GM21447 (cell line): ENCODE data around the gene RIC3.

Source experiments
- ATAC-seq: cut with Tn5 transposase; IDR thresholded peaks from one replicate; pipeline ENCODE4 v1.9.1; 2021; ENCODE audit not compliant: unreplicated experiment

RIC3 gene

DNA sequence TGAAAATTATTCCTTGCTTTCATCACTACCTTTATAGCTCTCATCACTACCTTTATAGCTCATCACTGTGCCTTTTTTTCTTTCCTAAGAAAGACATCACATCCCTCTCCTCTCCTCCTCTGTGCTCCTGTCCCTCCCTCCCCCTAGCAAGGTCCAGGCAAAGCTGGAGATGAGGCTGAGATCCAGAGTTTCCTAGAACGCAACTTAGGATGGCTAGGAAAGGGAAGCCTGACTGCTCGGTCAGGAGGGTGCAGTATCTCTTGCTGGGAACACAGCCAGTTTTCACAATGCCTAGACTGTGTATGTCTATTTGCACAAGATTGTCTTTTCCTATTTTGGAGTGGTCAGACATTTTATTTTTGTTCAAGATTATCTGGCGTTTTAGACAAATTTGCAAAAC is 63.2 kb downstream of the RIC3 start:
- no peak for ATAC-seq

DNA sequence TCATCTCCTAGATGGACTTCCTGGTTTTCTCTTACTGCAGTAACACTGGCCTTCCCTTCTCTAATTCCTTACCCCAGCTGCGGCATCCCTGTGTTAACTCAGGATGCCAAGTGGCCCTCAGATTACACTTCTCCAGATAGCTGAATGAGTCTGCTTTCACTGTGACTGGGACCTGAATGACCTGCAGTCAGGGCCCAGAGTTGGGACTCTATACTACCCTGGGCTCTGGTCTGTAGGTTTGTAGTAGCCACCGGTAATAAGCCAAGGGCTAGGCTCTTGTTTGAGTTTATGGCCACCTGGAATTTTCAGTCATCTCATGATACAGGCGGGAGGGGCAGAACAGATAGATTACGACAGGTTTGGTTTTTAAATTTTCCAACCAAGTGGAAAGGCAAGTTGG is 63.7 kb downstream of the RIC3 start:
- no peak for ATAC-seq

DNA sequence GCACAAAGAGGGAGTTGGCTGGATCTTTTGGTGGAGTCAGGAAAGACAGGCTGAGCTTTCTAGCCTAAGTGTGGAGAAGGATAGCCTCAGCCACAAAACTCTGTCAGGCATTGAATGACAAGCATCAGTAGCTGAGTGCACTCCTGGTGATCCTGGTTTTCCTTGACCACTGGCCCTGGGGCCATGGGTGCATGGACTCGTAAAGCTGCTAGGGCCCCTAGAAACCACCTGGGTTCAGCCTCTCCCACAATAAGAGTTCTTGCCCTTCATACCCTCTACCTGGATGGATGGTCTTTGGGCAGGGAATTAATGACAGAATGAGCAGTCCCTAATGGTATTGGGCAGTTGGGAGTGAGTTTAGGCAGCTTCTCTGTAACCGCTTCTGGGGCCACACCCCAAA is 64.9 kb downstream of the RIC3 start:
- ATAC-seq = no peak

DNA sequence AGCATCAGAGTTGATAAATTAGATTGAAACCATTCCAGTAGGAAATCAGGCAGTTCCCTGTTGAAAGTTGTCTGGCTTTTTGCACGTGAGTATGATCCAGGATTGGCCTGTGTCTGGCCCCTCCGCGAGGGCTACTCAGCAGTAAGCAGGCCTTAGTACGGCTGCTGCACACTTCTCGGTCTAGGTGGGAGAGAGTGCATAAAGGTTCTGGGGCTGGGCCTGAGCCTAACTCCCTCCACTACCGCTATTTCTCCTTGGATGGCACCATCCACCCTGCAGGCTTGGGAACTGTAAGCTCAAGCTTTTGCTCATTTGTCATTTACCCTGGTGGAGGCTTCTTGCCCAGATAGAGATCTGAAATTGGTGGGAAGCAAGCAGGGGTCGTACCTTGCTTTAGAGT is 65.9 kb downstream of the RIC3 start:
- no peak for ATAC-seq

DNA sequence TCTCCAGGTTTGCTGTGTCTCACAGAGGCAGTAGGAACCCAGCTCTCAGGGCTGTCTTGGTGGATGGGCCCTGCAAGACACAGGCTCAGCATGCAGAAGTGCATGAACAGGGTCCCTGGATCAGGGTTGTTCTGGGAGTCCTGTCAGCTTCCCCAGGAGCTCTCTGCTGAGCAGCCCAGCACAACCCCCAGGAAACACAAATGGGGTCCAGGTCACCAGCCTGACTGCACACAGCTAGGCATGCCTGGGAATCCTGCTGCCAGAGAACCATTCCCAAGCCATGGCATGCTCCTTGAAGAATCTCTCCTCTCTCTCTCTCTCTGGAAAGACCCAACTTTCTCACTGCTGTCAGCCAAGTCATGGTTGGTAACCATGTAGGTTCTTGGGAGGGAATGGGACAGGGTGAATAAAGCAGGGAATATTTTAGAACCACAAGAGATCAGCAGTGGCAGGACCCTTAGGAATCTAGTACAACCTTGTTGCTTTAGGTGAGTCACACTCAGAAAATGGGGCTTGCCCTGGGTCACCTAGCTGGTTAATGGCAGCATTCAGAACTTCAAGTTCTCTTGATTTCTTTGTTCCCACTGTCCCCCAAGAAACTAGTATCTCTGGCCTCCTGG is 66.4 kb downstream of the RIC3 start:
- no peak for ATAC-seq

DNA sequence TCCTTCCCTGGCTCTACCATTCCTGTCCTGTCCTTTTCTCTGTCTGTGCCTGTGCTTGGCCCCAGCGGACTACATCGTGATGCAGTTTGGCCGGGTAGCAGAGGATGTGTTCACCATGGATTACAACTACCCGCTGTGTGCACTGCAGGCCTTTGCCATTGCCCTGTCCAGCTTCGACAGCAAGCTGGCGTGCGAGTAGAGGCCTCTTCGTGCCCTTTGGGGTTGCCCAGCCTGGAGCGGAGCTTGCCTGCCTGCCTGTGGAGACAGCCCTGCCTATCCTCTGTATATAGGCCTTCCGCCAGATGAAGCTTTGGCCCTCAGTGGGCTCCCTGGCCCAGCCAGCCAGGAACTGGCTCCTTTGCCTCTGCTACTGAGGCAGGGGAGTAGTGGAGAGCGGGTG is 67.4 kb downstream of the RIC3 start:
- no peak for ATAC-seq

DNA sequence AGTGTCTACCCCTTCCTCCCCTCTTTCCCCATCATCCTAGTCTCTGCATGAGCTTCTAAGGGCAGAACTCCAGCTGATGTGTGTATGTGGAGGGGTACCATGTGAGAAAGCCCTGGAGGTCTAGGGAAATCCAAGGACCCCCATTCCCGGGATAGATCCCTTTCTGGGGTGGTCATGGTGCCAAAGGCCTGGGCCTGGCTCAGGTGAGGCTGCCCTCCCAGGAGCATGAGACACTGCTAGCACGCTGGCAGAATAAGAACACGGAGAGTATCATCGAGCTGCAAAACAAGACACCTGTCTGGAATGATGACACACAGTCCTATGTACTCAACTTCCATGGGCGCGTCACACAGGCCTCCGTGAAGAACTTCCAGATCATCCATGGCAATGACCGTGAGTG is 68.2 kb downstream of the RIC3 start:
- ATAC-seq = no peak

DNA sequence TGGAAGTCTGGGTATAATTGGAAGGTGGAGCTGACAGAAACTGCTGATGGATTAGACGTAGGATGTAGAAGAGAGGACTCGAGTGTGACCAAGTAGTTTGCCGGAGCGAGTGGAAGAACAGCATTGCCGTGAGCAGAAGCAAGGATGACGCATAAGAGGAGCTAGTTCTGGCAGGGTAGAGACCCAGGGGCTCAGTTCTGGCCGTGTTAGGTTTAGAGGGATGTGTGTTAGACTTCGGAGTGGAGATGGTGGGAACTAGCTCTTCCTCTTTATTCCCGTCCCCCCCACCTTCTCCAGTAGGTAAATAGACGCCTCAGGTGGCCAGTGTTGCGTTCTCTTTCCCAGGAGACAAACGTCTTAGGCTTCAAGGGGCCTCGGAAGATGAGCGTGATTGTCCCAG is 68.7 kb downstream of the RIC3 start:
- ATAC-seq = no peak

DNA sequence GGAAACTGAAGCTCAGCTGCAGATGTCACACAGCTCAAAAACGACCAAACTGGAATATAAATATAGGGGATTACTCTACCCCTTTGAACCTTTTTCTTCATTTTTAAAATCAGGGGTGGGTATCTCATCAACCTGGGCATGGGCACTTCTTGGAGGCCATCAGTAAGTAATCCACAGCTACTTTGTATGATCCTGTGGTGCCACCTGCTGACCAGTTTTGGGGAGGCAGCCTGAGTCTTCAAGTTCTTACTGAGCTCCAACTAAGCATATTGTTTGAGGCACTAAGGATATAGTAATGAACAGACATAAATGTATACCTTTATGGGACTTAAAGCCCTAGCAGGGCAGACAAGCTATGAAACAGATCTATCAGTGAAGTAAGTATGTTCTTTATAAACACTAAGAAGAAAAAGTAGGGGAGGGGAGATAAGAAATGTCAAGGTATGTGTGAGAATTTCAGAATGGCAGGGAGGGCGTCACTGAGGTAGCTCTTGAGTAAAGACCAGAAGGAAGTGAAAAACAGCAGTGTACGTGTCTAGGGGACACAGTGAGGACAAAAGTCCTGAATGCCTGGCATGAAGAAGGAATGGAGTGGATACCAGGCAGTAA is 69.4 kb downstream of the RIC3 start:
- ATAC-seq = no peak

DNA sequence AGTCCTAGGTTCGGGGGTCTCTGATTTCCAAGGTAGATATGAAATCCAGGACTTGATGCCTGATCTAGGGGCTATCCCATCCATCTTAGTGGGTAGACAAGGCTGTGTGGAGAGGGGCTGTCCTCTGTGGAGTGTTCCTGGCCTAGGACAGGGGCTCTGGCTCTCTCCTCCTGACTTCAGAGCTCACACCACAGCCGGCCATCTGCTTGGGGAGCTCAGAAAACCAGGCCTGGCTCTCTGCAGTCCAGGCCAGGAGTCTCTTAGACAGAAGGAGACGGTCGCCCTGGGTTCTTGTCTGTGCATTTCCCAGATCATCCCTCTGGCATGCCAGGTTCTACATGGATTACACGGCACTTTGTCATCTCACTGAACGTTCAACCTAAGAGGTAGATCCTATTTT is 69.9 kb downstream of the RIC3 start:
- no peak for ATAC-seq

DNA sequence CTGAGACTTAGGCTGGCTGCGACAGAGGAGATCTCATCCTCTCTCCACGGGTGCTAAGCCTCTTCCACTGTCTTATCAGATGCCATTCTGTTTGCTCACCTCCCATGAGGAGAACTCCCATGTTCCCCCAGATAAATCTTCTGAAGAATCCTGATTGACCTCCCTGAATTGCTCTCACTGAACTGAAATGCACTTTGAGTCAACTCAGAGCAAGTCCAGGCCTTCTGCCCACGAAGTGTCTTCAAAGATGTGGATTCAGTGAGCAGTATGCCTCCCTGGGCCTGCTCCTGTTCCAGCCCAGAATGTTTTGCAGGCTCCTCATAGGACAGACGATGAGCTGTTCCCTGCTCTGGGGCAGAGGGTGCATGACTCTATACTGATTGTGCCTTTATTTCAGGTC is 70.5 kb downstream of the RIC3 start:
- no peak for ATAC-seq

DNA sequence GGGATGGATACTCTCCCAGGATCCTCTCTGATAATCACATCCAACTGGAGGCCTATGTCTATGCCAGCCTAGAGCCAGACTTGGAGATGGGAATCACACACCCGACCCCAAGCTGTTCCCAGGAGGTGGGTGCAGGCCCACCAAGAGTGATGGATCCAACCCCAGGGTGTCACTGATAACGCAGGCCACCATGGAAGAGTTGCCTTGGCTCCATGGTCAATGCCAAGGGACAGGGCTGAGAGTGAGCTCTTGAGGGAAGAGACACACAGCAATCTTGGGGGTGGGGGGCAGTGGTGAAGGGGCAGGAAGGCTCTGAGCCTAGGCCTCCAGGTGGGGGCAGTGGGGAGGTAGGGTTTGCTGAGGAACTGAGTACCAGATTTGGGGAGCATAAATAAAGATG is 70.9 kb downstream of the RIC3 start:
- no peak for ATAC-seq

DNA sequence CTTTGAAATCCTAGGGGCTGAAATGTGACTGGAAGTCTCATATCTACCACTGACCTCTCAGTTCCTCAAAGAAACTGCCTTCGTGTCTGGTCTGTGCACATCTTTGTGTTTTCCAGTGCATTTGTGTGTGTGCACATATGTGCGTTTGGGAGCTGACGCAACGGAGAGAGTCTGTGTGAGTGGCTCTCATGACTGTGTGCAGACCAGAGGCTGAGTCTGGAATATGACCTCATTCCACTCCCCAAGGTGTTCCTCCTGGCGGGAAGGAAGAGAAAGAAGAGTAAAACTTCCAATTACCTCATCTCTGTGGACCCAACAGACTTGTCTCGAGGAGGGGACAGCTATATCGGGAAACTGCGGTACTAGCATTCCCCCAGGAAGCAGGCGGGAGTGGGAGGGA is 71.4 kb downstream of the RIC3 start:
- no peak for ATAC-seq

DNA sequence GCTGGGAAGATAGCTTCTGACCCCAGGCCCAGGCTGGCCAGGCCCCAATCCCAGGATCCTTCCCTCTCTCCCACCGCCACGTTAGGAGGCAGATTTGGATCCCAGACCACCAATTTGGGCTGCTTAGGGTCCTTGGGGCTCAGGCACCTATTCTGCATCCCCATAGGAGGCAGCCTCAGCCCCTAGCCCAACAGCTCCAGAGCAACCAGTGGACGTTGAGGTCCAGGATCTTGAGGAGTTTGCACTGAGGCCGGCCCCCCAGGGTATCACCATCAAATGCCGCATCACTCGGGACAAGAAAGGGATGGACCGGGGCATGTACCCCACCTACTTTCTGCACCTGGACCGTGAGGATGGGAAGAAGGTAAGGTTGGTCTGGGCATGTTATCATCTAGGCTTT is 71.8 kb downstream of the RIC3 start:
- ATAC-seq = no peak

DNA sequence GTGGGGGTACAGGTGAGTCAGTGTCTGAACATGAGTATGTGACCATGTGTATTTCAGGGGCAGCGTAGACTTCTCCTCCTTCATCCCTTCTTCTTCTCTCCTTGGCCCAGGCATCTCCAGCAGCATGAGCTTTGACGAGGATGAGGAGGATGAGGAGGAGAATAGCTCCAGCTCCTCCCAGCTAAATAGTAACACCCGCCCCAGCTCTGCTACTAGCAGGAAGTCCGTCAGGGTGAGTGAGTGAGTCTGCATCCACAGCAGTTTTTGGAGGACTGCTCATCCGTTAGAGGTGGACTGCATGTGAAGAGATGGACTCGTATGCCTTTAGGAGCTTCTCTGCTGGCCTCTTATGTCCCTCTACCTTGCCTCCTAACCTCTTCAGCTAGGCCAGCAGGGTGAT is 72.2 kb downstream of the RIC3 start:
- no peak for ATAC-seq

DNA sequence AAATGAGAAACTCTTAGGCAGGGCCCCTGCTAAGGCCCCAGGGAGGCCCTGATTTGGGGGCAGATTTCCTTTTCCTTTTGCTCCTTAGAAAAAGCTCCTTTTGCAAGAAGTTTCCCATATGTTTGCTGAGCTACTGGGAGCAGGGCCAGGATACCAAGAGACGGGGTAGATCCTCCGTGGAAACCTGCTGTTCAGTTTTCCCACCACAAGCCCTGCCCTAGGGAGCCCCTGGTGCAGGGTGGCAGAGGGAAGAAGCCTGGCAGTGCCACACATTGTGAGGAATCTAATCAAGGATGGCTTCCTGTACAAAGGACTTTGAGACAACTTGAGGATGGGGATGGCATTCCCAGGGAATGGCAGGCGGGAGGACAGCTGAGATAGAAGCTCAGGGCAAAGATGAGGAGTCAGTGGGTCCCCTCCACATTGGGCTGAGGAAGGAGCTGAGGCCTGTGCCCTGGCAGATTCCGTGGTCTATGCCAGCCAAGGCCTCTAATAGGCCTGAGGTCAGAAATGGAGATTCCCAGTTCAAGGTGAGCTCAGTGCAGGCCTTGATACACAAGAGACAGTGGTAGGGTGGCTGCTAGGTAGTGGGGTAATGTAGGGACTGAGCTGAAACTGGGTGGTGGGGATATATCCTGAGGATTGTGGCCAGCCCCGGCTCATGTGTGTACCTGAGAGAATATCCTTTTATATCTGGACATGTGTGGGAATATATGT is 72.9 kb downstream of the RIC3 start:
- ATAC-seq = no peak

DNA sequence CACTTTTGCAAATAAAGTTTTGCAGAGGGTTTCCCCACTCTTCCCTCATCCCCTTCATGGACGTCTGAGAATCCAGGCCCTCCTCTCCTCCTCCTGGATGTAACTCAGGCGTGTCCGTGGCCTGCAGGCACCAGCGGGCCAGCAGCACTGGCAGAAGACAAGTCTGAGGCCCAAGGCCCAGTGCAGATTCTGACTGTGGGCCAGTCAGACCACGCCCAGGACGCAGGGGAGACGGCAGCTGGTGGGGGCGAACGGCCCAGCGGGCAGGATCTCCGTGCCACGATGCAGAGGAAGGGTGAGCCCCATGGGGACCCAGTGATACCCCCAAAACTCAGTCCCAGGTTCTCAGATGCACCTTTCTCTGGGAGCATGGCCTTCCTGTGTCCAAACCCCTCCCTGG is 73.5 kb downstream of the RIC3 start:
- ATAC-seq = no peak

DNA sequence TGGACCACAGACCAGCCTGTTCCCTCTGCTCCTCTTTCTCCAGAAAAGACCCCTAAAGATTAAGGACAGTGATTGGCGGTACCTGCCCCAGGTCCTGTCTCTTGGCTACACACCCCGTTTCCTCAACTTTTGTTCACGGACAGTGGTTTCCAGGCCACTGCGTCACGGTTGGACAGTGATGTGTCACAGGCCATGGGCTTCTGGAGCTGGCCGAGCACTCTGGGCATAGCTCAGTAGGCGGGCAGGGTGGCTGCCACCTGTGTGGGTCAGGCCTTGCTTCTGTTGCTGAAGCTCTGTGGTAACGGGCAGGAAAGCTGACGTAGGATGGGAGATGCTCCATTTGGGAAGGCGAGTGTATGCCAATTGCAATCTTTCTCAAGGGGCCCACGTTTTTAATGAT is 74.2 kb downstream of the RIC3 start:
- no peak for ATAC-seq

DNA sequence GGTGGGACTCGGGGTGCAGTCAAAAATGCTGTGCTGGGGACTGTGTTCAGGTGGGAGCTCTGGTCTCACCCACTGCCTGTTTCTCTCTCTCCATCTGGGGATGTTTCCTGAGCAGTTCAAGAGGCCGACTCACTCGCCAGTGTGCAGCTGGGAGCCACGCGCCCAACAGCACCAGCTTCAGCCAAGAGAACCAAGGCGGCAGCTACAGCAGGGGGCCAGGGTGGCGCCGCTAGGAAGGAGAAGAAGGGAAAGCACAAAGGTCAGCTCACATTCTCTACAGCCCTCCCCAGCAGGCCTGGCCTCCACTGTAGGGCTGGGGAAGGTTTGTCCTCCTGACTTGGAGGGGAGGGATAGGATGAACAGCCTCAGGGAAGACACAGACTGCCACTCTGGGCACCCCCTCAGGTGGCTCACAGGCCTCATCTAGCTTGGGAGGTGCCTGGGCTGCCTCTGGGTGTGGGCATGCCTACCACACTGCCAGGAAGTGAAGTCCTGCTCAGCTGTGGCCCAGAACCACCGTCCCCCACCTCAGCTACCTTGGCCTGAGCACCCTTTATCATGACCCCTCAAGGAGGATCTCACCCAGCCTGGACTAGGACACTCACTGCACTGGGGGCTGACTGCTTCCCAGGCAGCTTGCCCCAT is 74.8 kb downstream of the RIC3 start:
- ATAC-seq = no peak

DNA sequence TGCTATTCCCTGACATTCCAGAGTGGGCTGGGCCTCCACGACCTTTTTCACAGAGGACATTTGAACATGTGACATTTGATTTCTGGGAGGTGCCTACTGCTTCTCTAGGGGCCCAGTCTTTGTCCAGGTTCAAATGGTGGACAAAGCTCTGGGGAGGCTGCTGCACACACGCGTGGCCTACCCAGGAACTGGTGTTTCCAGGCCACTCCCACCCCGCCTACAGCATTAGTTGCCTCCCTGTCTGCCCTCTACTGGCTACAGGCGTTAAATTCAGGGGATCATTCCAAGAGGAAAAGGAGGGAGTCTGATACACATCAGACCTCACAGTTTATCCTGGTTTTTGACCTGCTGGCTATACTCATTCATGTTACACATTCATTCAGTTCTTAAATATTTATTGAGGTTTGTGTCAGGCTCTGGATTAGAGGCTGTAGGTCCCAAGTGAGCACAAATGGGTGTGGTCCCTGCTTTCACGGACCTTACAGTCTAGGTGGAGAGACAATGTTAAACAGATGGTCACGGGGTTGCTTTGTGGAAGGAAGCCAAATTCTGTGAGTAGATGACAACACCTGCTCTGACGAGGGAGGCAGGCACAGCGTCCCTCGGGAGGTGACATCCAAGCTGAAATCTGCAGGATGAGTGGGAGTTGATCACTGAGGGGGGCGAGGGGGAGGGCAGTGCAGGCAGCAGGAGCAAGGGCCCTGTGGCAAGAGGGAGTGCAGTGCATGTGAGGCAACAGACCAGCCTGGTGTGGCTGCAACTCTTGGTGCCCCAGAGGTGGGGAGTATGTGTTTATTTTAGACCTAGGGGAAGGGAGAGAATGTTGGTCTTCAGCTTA is 76.0 kb downstream of the RIC3 start:
- peak; percentile 82 for ATAC-seq

DNA sequence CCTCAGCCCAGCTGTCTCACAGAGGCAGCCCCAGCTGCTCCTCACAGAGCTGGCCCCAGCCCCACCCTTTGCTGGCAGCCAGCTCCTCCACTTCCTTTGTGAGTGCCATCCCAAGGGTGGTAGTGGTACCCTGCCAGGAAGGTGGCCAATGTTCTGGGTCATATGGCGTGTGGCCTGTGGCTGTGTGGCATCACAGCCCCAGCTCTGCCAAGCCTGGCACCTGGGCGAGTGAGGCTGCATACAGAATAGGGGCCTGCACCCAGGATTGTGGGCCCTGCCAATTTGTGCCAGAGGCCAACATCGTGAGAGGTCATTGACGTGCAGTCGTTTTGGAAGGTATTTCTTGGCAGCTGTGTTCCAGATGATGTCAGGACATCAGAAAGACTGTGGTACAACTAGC is 77.1 kb downstream of the RIC3 start:
- ATAC-seq = no peak
